Retinal pigment epithelial cell (primary cell): ENCODE results near the gene PAX8.

Source experiments
- DNase-seq: peaks from one replicate; pipeline ENCODE4 v3.0.0-alpha.2; 2010; ENCODE audit warnings: low read depth
- H3K4me3 ChIP-seq: 2 replicates; pipeline ENCODE4 v1.5.1; 2011; ENCODE audit warnings: mild to moderate bottlenecking, low read length, control low read depth, moderate library complexity
- TF ChIP-seq, protein P1 (sequence below): conservative IDR thresholded peaks from 2 replicates; pipeline ENCODE4 v1.5.1; 2011; ENCODE audit warnings: low read depth, low read length, control low read depth, inconsistent platforms

The PAX8 gene

DNA sequence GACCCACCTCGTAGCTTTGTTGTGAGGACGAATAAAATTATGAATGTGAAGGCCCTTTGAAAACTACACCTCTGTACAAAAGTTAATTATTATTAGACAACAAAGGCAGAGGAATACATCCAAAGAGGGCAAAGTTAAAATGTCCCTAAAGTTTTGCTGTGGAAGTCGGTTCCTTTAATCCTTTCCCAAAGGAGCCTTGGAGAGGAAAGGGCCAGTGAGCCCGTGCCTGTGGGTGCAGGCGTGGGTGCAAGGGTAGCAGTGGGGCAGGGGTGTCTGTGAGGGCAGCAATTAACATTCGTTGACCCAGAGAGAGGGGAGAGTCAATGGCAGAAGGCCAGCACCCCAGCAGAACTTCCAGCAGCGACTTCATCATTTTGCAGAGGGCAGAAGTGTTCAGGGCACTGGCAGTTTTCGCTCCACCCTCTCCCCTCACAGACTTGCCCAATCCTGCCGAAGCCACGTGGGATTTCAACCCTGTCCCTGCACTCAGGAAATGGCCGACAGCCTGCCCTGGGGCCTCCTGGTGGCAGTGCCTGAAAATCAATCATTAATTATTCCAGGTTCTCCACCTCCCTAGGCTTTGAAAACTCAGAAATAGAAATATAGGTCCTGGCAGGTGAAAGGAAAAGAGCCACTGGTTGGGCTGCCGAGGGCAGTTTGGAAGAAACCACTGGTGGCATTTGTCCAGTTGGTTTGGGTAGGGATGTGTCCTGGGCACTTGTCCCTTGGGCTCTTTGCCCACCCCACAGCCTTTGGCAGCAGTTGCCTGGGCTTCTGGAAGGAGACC lies 4.2 kb upstream of the PAX8 start:
- TF ChIP-seq, protein P1, sequence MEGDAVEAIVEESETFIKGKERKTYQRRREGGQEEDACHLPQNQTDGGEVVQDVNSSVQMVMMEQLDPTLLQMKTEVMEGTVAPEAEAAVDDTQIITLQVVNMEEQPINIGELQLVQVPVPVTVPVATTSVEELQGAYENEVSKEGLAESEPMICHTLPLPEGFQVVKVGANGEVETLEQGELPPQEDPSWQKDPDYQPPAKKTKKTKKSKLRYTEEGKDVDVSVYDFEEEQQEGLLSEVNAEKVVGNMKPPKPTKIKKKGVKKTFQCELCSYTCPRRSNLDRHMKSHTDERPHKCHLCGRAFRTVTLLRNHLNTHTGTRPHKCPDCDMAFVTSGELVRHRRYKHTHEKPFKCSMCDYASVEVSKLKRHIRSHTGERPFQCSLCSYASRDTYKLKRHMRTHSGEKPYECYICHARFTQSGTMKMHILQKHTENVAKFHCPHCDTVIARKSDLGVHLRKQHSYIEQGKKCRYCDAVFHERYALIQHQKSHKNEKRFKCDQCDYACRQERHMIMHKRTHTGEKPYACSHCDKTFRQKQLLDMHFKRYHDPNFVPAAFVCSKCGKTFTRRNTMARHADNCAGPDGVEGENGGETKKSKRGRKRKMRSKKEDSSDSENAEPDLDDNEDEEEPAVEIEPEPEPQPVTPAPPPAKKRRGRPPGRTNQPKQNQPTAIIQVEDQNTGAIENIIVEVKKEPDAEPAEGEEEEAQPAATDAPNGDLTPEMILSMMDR, result peak; percentile 44
- H3K4me3 ChIP-seq, result no peak overlapping the region
- no peak for DNase-seq

DNA sequence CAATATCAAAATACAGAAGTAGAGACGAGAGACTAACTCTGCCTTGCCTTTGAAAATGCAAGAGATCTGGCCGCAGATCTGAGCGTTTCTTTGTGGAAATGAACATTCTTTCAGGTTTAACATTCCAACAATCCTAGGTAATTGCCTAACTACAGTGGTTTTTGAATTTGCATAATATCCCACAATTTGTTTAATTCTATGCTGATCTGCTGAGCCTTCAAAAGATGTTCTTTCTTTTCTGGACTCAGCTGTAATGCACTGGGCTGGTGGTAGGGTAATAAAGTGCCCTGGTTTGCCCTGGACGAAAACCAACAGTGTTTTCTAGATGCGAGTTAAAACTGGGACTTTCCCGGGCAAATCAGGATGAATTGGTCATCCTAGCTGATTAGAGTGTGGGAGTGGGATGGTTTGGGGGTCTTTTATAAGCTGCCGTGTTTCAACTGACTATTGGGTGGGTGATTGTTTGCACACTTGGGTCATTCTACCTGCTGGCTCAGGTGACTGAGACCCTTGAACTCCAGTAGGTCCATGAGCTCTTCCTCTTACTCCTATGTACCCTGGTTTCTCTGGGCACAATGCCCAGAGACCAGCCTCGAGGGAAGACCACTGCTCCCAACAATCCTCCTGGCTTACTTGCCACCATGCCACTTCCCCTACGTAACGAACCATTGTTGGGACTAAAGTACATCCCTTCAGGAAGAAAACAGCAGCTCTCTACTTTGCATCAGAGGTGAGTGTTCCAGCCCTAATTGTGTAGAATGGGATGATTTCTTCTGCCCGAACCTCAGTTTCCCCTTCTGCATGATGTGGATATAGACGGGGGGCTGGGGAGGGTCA lies 3.4 kb upstream of the PAX8 start:
- peak; percentile 60 for DNase-seq
- TF ChIP-seq, protein P1, result no peak

DNA sequence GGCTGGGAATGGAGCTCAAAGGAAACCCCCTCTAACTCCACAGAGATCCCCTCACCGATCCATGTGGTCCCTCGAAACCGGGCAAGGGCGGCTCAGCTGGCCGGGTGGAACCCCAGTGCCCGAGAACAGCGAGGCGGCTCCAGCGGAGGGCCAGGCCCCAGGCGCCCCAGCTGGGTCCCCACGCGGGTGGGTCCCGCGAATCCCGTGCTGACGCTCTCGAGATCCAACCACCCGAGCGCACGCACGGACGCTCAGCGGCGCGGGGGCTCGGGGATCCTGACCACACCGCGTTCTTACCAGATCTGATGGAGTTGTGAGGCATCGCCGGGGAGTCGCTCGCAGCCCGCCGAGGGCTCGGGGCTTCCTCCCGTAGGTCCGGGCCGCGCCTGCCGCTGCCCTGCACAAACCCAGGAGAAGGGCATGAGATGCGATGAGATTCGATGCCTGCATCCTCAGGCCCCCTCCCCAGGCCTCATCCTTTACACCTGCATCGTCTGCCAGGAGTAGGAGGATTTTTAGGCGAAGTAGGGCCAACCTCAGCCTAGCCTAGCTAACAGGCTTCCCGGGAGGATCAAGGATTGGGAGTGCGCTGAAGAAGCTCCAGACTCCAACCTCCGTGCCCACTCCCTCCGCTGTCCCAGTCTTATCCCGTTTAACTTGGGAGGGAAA lies 514 bp downstream of the PAX8 start:
- TF ChIP-seq, protein P1, result no peak
- no peak overlapping the region for H3K4me3 ChIP-seq
- no peak for DNase-seq

More for the DNA sequence above, 3.4 kb upstream of the PAX8 start:
- no peak overlapping the region for H3K4me3 ChIP-seq

GRCh38 chr2:113277474-113278072 lies 1.1 kb downstream of the PAX8 start:
- TF ChIP-seq, protein P1, result no peak
- no peak overlapping the region for H3K4me3 ChIP-seq
- no peak for DNase-seq

GRCh38 chr2:113276761-113277425 lies 1.8 kb downstream of the PAX8 start:
- TF ChIP-seq, protein P1, result no peak
- DNase-seq, result no peak
- no peak overlapping the region for H3K4me3 ChIP-seq

- TF ChIP-seq, protein P1, result no peak
- no peak for DNase-seq
- H3K4me3 ChIP-seq, result no peak overlapping the region
These were observed 2.4 kb downstream of the PAX8 start for GRCh38 chr2:113276216-113276760.
